ENCODE measurements around the gene NR1H3. TPM values are rescaled to one million over a fixed set of nuclear protein-coding genes. Genes with fewer than 3 reads are reported as not detected.

NR1H3 gene
- total RNA-seq, 2 donors from 2014 or later, result 11.6 to 20.4 TPM

- no peak for DNase-seq (ENCODE audit: low spot score)
These were observed 3.5 kb downstream of the NR1H3 start for GRCh38 chr11:47261291-47261800.

GRCh38 chr11:47264119-47264518, 6.3 kb downstream of the NR1H3 start:
- ATAC-seq (ENCODE audit: insufficient number of reproducible peaks, low FRiP score, low read depth), result no peak
- H3K4me1 ChIP-seq (ENCODE audit: control insufficient read depth in 1 of 2, low read depth in 2 of 2), result peaks cover 7 to 23% of the 10 kb centered on the region in 2 donors
- no peaks in the 10 kb centered on the region for H3K36me3 ChIP-seq

More at GRCh38 chr11:47261291-47261800, 3.5 kb downstream of the NR1H3 start:
- Histone ChIP-seq H3K27me3 (replicated peaks; ENCODE audit: insufficient read depth) (no peaks in the 10 kb centered on the region), H3K27ac (no peak overlapping the region), H3K36me3 (no peaks in the 10 kb centered on the region), H3K9me3 (no peaks in the 10 kb centered on the region), H3K4me3 (no peak overlapping the region), H3K4me1 (ENCODE audit: control insufficient read depth in 1 of 2, low read depth in 2 of 2) (peaks cover 8 to 36% of the 10 kb centered on the region in 2 donors)
- no peak for ATAC-seq (ENCODE audit: insufficient number of reproducible peaks, low FRiP score, low read depth)
- no peak for TF ChIP-seq CTCF (IDR thresholded peaks at IDR 0.05)

GRCh38 chr11:47264521-47264920, 6.7 kb downstream of the NR1H3 start:
- Histone ChIP-seq H3K27ac (no peak overlapping the region), H3K27me3 (replicated peaks; ENCODE audit: insufficient read depth) (no peaks in the 10 kb centered on the region), H3K9me3 (no peaks in the 10 kb centered on the region), H3K36me3 (no peaks in the 10 kb centered on the region), H3K4me3 (no peak overlapping the region), H3K4me1 (ENCODE audit: control insufficient read depth in 1 of 2, low read depth in 2 of 2) (peaks cover 7 to 22% of the 10 kb centered on the region in 2 donors)
- DNase-seq (ENCODE audit: low spot score) (no peak), ATAC-seq (ENCODE audit: insufficient number of reproducible peaks, low FRiP score, low read depth) (no peak)
- no peak for TF ChIP-seq CTCF (IDR thresholded peaks at IDR 0.05)

More at GRCh38 chr11:47264119-47264518, 6.3 kb downstream of the NR1H3 start:
- DNase-seq (ENCODE audit: low spot score), result no peak
- H3K27ac ChIP-seq, result no peak overlapping the region
- no peak for TF ChIP-seq CTCF (IDR thresholded peaks at IDR 0.05)
- H3K9me3 ChIP-seq, result no peaks in the 10 kb centered on the region
- H3K27me3 ChIP-seq (replicated peaks; ENCODE audit: insufficient read depth), result no peaks in the 10 kb centered on the region
- no peak overlapping the region for H3K4me3 ChIP-seq

GRCh38 chr11:47267876-47268275, 10.1 kb downstream of the NR1H3 start:
- H3K9me3 ChIP-seq, result no peaks in the 10 kb centered on the region
- DNase-seq (ENCODE audit: low spot score) (no peak), ATAC-seq (ENCODE audit: insufficient number of reproducible peaks, low FRiP score, low read depth) (no peak)
- peaks cover 21 to 42% of the 10 kb centered on the region in 2 donors for H3K4me1 ChIP-seq (ENCODE audit: control insufficient read depth in 1 of 2, low read depth in 2 of 2)
- H3K36me3 ChIP-seq, result no peaks in the 10 kb centered on the region
- H3K4me3 ChIP-seq, result no peak overlapping the region
- no peak overlapping the region for H3K27ac ChIP-seq
- no peaks in the 10 kb centered on the region for H3K27me3 ChIP-seq (replicated peaks; ENCODE audit: insufficient read depth)
- no peak for TF ChIP-seq CTCF (IDR thresholded peaks at IDR 0.05)

- Histone ChIP-seq H3K4me1 (ENCODE audit: control insufficient read depth in 1 of 2, low read depth in 2 of 2) (peaks cover 21 to 42% of the 10 kb centered on the region in 2 donors), H3K4me3 (peak overlapping the region; percentile 94), H3K27me3 (replicated peaks; ENCODE audit: insufficient read depth) (no peaks in the 10 kb centered on the region), H3K27ac (peak overlapping the region; percentile 86), H3K36me3 (no peaks in the 10 kb centered on the region), H3K9me3 (no peaks in the 10 kb centered on the region)
- DNase-seq (ENCODE audit: low spot score) (no peak), ATAC-seq (ENCODE audit: insufficient number of reproducible peaks, low FRiP score, low read depth) (no peak)
- no peak for TF ChIP-seq CTCF (IDR thresholded peaks at IDR 0.05)
These were observed 10.7 kb downstream of the NR1H3 start for GRCh38 chr11:47268448-47269001.

All from thoracic aorta (tissue), 2 donors.